Fibroblast of pulmonary artery (primary cell): ENCODE results near the gene OTUD5.
"Not testable (repeated sequence)": the region's sequence is repeated elsewhere in the genome, so short reads cannot be mapped to it uniquely, and the experiment has no call there.

Experiments
- DNase-seq: peaks from one replicate; pipeline ENCODE4 v3.0.0-alpha.2; 2010; ENCODE audit warnings: low read depth
- H3K4me3 ChIP-seq: replicated peaks from 2 replicates; pipeline ENCODE4 v1.5.1; 2011; ENCODE audit warnings: low read depth, mild to moderate bottlenecking, control low read depth, low read length, moderate library complexity
- CTCF ChIP-seq: IDR thresholded peaks from 2 replicates; pipeline ENCODE4 v1.5.1; 2011; ENCODE audit warnings: mild to moderate bottlenecking, control low read depth, low read length, inconsistent platforms; ENCODE audit errors: missing control alignments

The OTUD5 gene

GRCh38 chrX:48983081-48983480, 25.7 kb upstream of the OTUD5 start:
- DNase-seq: no peak
- no peak for TF ChIP-seq CTCF
- H3K4me3 ChIP-seq: no peak overlapping the region

GRCh38 chrX:48981178-48981577, 23.8 kb upstream of the OTUD5 start:
- no peak for DNase-seq
- no peak for TF ChIP-seq CTCF
- H3K4me3 ChIP-seq: no peak overlapping the region

- not testable (repeated sequence) for DNase-seq, H3K4me3 ChIP-seq
Measured at GRCh38 chrX:48980341-48980740, 22.9 kb upstream of the OTUD5 start.

- TF ChIP-seq CTCF: no peak
- no peak overlapping the region for H3K4me3 ChIP-seq
- no peak for DNase-seq
Measured at GRCh38 chrX:48978226-48978625, 20.8 kb upstream of the OTUD5 start.

GRCh38 chrX:48976086-48976485, 18.7 kb upstream of the OTUD5 start:
- H3K4me3 ChIP-seq: no peak overlapping the region
- no peak for TF ChIP-seq CTCF
- no peak for DNase-seq

GRCh38 chrX:48975541-48975940, 18.1 kb upstream of the OTUD5 start:
- no peak overlapping the region for H3K4me3 ChIP-seq
- DNase-seq: no peak
- no peak for TF ChIP-seq CTCF

GRCh38 chrX:48975041-48975440, 17.6 kb upstream of the OTUD5 start:
- no peak overlapping the region for H3K4me3 ChIP-seq
- no peak for DNase-seq
- no peak for TF ChIP-seq CTCF

- DNase-seq: no peak
- no peak overlapping the region for H3K4me3 ChIP-seq
- TF ChIP-seq CTCF: no peak
Measured at GRCh38 chrX:48974574-48974973, 17.2 kb upstream of the OTUD5 start.
